Stimulated activated CD4-positive, alpha-beta T cell treated with anti-CD3 and anti-CD28 coated beads, Interleukin-1b, Interleukin-23, amount 100 ng/mL, for 4 hours (primary cell): ENCODE results near the gene PDGFD.

Experiments used
- DNase-seq, 2 donors: peaks; one replicate each; pipeline ENCODE4 v3.0.0-alpha.2; 2020; ENCODE audit warnings: low read depth in 2 of 2

The PDGFD gene

GRCh38 chr11:104093426-104094280 lies 70.3 kb downstream of the PDGFD start:
- no peak for DNase-seq

GRCh38 chr11:104092744-104093143 lies 71.2 kb downstream of the PDGFD start:
- DNase-seq, result no peak

GRCh38 chr11:104091281-104092096 lies 72.5 kb downstream of the PDGFD start:
- DNase-seq, result no peak

- no peak for DNase-seq
Observed at GRCh38 chr11:104090767-104091166, 73.2 kb downstream of the PDGFD start.

GRCh38 chr11:104089481-104089880 lies 74.5 kb downstream of the PDGFD start:
- DNase-seq, result no peak

GRCh38 chr11:104086621-104087020 lies 77.3 kb downstream of the PDGFD start:
- no peak for DNase-seq

GRCh38 chr11:104078995-104079394 lies 85.0 kb downstream of the PDGFD start:
- no peak for DNase-seq

- DNase-seq, result no peak
Observed at GRCh38 chr11:104078245-104078644, 85.7 kb downstream of the PDGFD start.

GRCh38 chr11:104076455-104076854 lies 87.5 kb downstream of the PDGFD start:
- DNase-seq, result no peak

GRCh38 chr11:104075706-104076105 lies 88.2 kb downstream of the PDGFD start:
- DNase-seq, result no peak

GRCh38 chr11:104075091-104075490 lies 88.9 kb downstream of the PDGFD start:
- no peak for DNase-seq

- DNase-seq, result no peak
Observed at GRCh38 chr11:104073950-104074705, 89.8 kb downstream of the PDGFD start.

- no peak for DNase-seq
Observed at GRCh38 chr11:104067534-104067933, 96.4 kb downstream of the PDGFD start.

GRCh38 chr11:104064034-104064630 lies 99.8 kb downstream of the PDGFD start:
- DNase-seq, result no peak

GRCh38 chr11:104061853-104062521 lies 102.0 kb downstream of the PDGFD start:
- no peak for DNase-seq

GRCh38 chr11:104060820-104061219 lies 103.1 kb downstream of the PDGFD start:
- DNase-seq, result no peak

- DNase-seq, result no peak
Observed at GRCh38 chr11:104060004-104060794, 103.7 kb downstream of the PDGFD start.

GRCh38 chr11:104058680-104059079 lies 105.3 kb downstream of the PDGFD start:
- DNase-seq, result no peak

GRCh38 chr11:104057908-104058307 lies 106.0 kb downstream of the PDGFD start:
- DNase-seq, result no peak

GRCh38 chr11:104055596-104055995 lies 108.4 kb downstream of the PDGFD start:
- DNase-seq, result no peak
